ENCODE results near the gene TCF25. TPM values are rescaled to one million over a fixed set of nuclear protein-coding genes. Genes with fewer than 3 reads are reported as not detected.

TCF25 gene
- total RNA-seq, 1 experiment from 2014 or later = 345 TPM

GRCh38 chr16:89907055-89907814 is 33.8 kb downstream of the TCF25 start:
- no peak for TF ChIP-seq ZNF274 (IDR thresholded peaks at IDR 0.05; ENCODE audit: low read depth, low read length)
- no peak for TF ChIP-seq CTCF (IDR thresholded peaks at IDR 0.05 in 2 of 3, conservative IDR thresholded peaks at IDR 0.05 in 1 of 3; ENCODE audit: borderline replicate concordance in 1 of 3, insufficient read depth in 1 of 3, low read depth in 2 of 3, low read length in 2 of 3)
- no peak for TF ChIP-seq ZFX (IDR thresholded peaks at IDR 0.05)
- no peak for TF ChIP-seq SIN3A (IDR thresholded peaks at IDR 0.05; ENCODE audit: low read depth)
- no peak for TF ChIP-seq ELF1 (IDR thresholded peaks at IDR 0.05; ENCODE audit: borderline replicate concordance, low read depth)
- no peak for TF ChIP-seq ZBTB33 (IDR thresholded peaks at IDR 0.05; ENCODE audit: extremely low read depth, insufficient replicate concordance, low read length)
- TF ChIP-seq ATF3 (IDR thresholded peaks at IDR 0.05) = no peak
- no peak for TF ChIP-seq JUND (IDR thresholded peaks at IDR 0.05)
- TF ChIP-seq SP1 (IDR thresholded peaks at IDR 0.05; ENCODE audit: low read depth) = no peak
- TF ChIP-seq POLR2AphosphoS5 (IDR thresholded peaks at IDR 0.05; ENCODE audit: low read depth, low read length) = no peak
- no peak for TF ChIP-seq MAX (IDR thresholded peaks at IDR 0.05)
- no peak for TF ChIP-seq TCF7L2 (IDR thresholded peaks at IDR 0.05; ENCODE audit: borderline replicate concordance, extremely low read depth, insufficient read depth, insufficient read length)
- CTCF ChIA-PET = interaction anchor here (0.6 to 5.7 kb wide), 5 partner anchors 11 to 202 kb away, joined by 3 to 57 read pairs (median 3); partner anchors contain the start of genes MC1R and TUBB3
- intact Hi-C loops (cut with micrococcal nuclease) = no loop called here
- Histone ChIP-seq H3K27ac (ENCODE audit: low read depth, low read length) (no peak overlapping the region; the same call in 1 of the 2 replicates), H4K20me1 (ENCODE audit: insufficient read depth) (no peaks in the 10 kb centered on the region), H3K9me3 (ENCODE audit: control insufficient read depth in 1 of 2, insufficient read depth in 1 of 2, low read depth in 1 of 2, low read length in 2 of 2) (no peaks in the 10 kb centered on the region), H3K4me2 (ENCODE audit: low read length) (no peak overlapping the region), H3K79me2 (ENCODE audit: insufficient read depth, low read length) (no peaks in the 10 kb centered on the region), H3K9me2 (ENCODE audit: insufficient read depth) (no peaks in the 10 kb centered on the region), H3K4me3 (replicated peaks in 1 of 2; ENCODE audit: low read depth in 1 of 2, low read length in 2 of 2) (no peak overlapping the region), H3K27me3 (ENCODE audit: insufficient read depth, low read length) (no peaks in the 10 kb centered on the region), H3K4me1 (ENCODE audit: control insufficient read depth in 1 of 2, insufficient read depth in 2 of 2, low read length in 2 of 2) (peaks cover 4 to 11% of the 10 kb centered on the region in 2 experiments; a peak in 3 of 4 replicates), H2AFZ (ENCODE audit: low read depth, low read length, poor library complexity, severe bottlenecking) (no peak overlapping the region), H3K36me3 (ENCODE audit: control insufficient read depth in 1 of 2, insufficient read depth in 2 of 2, low read length in 2 of 2) (peaks cover 20 to 25% of the 10 kb centered on the region in 2 experiments), H3K9ac (ENCODE audit: low read length) (no peak overlapping the region)
- no peak for DNase-seq (ENCODE audit: low read depth, low spot score)
- no peak for ATAC-seq
- RAD21 ChIA-PET (ENCODE audit: low non-redundant PET in 1 of 2, low total read pairs in 2 of 2, uncharacterized antibody in 2 of 2, unreplicated experiment in 2 of 2) = no interaction called here
- BruUV-seq (replicated peaks) = no TSS peak
- POLR2A ChIA-PET = interaction anchor here (0.6 to 2.7 kb wide), 6 partner anchors 12 to 202 kb away, joined by 3 to 22 read pairs (median 6); partner anchors contain the start of genes MC1R, TCF25 and TUBB3

Measured in HCT116 (cell line).